Activated T-helper 1 cell treated with Interleukin-2 at 50 U/mL for 16 hours (primary cell): Measurements from ENCODE around the gene ABCA5.

Experiments used
- DNase-seq: peaks from one replicate; pipeline ENCODE4 v3.0.0-alpha.2; 2020; ENCODE audit warnings: low read depth

ABCA5 gene

GRCh38 chr17:69327060-69327831 is at the start of gene ABCA5:
TSS of gene ABCA5 (minus strand) at chr17:69327133. CDS start at chr17:69314415, 12,718 bp downstream.
- peak; percentile 88 for DNase-seq

DNA sequence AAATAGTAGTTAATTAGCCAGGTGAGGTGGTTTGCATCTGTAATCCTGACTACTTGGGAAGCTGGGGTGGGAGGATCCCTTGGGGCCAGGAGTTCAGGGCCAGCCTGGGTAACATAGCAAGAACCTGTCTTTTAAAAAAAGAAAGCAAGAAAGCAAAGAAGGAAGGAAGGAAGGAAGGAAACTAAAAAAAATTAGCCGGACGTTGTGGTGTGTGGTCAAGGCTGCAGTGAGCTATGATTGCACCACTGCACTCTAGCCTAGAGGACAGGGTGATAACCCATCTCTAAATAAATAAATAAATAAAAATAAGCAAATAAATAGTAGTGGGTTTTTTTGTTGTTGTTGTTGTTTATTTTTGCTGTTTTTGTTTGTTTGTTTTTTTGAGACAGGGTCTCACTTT is 48.3 kb upstream of the ABCA5 start:
- no peak for DNase-seq

- DNase-seq: no peak
Measured at GRCh38 chr17:69373069-69373468, 46.1 kb upstream of the ABCA5 start.

DNA sequence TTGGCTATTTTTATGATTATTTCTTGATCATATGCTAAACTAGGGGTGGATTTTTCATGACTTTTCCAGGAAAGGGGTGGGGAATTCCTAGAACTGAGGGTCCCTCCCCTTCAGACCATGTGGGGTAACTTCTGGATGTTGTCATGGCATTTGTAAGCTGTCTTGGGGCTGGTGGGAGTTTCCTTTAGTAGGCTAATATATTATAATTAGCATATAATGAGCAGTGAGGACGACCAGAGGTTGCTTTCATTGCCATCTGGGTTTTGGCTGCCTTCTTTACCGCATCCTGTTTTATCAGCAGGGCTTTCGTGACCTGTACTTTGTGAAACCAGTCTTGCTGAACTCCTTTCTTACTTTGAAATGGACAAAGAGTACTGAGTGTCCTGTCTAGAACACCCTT is 40.4 kb upstream of the ABCA5 start:
- DNase-seq: no peak

GRCh38 chr17:69363488-69364210 is 36.7 kb upstream of the ABCA5 start:
- no peak for DNase-seq

GRCh38 chr17:69361156-69361555 is 34.2 kb upstream of the ABCA5 start:
- no peak for DNase-seq

GRCh38 chr17:69358688-69359596 is 32.0 kb upstream of the ABCA5 start:
- DNase-seq: no peak

DNA sequence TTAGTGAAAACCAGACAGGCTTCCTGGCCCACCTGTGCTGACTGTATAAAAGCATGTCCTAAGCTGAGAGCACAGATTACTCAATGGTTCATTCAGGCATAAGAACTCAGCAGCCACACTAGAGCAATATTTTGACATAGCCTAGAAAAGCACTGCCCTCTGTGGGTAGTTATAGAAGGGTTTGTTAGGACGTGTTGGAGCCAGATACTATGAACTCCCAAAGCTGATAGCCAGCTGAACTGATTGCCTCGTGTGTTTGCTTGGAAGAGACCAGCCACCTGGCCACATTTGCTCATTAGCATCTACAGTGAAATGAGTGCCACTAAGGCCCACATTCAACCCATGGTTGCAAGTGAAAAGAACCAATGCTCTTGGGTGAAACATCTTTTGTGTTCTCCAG is 30.8 kb upstream of the ABCA5 start:
- DNase-seq: no peak

GRCh38 chr17:69356625-69357024 is 29.7 kb upstream of the ABCA5 start:
- DNase-seq: no peak

- DNase-seq: no peak
Measured at GRCh38 chr17:69350911-69351310, 24.0 kb upstream of the ABCA5 start.

DNA sequence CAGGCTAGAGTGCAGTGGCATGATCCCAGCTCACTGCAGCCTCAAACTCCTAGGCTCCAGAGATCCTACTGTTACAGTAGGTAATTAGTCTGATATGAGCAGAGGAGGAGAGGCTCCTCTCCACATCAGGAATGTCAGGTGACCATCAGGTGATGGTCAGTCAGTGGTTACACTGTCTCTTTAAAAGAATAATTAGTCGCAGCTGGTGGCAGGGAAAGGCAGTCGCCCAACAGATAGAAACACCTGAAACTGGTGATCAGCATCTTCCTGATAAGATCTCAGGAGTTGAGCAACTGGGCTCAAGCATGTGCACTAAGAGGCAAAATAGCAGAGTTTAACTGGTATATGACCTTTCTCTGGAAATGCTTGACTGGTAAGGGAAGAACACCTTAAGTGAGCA is 21.5 kb upstream of the ABCA5 start:
- DNase-seq: no peak

DNA sequence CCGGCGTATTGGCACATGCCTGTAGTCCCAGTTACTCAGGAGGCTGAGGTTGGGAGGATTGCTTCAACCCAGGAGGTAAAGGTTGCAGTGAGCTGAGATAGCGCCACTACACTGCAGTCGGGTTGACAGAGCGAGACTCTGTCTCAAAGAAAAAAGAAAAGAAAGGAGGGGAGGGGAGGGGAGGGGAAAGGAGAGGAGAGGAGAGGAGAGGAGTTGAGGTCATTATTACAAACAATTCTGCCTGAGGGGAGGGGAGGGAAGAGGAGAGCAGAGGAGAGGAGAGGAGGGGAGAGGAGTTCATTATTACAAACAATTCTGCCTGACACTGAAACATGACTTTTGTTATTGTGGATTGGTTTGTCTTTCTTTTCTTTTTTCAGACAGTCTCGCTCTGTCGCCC is 19.8 kb upstream of the ABCA5 start:
- no peak for DNase-seq

GRCh38 chr17:69344939-69345338 is 18.0 kb upstream of the ABCA5 start:
- DNase-seq: no peak

- no peak for DNase-seq
Measured at GRCh38 chr17:69342896-69343644, 16.1 kb upstream of the ABCA5 start.

GRCh38 chr17:69339937-69340336 is 13.0 kb upstream of the ABCA5 start:
- no peak for DNase-seq

DNA sequence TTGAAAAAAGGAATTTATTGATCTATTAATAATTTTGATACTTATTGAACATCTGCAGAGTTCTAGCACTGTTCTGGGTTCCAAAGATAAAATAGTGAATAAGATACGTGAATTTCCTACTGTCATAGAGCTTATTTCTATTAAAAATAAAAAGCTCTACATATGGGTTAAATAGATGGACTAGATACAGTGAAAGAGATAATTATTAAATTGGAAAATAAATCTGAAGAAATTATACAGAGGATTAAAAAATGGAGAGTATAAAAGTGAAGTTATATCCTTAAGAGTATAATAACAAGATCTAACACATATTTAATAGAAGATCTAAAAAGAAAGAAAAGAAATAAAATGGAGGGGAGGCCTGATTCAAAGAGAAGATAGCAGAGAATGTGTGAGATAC is 10.1 kb upstream of the ABCA5 start:
- DNase-seq: no peak

- no peak for DNase-seq
Measured at GRCh38 chr17:69336580-69336979, 9.6 kb upstream of the ABCA5 start.

GRCh38 chr17:69335058-69335457 is 8.1 kb upstream of the ABCA5 start:
- DNase-seq: no peak

DNA sequence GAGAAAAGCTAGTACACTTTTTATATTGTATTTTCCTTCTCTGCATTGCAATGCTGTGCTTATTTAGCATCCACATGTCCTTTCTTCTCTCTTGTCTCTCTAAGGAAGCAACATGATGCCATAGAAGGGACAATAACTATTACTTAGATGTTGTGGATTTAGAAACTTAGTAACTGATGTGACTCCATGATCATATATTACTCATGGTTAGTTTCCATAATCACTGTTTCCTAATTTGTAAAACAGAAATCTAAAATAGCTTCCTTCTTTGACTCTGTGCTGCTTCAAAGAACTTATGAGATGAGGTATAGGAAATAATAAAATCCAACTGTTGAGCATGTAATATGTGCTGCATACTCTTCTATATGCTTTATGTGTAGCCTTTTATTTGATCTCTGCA is 6.6 kb upstream of the ABCA5 start:
- no peak for DNase-seq

DNA sequence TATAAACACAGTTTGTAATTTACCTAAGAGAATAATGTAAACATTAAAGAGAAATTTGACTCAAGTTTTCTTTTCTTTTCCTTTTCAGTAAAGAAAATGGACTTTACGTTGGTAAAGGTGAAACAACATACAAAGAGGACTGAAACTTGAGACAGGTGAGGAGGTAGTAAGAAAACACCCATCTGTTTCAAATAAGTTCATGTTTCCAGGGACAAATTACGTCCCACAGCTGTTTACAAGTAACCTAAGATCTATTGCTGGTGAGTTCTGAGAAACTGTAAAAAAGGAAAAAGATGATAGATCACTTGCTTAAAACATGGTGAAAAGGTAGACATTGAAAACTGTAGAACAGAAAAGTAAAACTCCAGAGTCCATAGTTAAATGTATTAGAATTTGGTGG is 4.8 kb upstream of the ABCA5 start:
- no peak for DNase-seq

DNA sequence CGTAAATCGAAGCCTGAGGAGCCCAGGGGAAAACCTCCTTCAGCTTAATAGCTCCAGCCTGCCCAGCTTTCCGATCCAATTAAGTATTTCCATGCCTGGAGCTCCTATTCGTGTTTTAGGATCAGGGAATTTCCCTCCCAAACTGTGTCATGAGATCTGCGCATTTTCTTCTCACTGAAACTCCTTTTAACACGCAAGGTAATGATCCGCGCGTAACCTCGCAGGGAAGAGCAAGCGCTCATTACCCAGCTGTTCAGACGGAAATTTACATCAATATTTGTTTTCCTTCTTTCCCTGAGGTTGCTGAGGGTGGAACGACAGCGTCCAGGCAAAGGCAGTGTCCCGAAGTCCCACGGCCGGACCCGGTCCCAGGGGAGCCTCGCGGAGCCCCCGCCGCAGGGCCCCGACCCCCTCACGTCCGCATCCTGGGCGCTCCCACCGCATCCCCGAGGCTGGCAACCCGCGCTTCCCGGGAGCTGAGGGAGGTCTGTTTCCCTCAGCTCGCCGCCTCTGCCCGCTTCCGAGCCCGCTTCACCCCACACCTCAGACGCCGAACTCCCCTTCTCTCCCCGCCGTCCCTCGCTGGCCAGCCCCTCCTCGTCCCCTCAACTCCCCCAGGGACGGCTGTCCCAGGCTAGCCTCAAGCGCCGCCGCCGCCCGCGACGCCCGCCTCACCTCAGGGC is 415 bp downstream of the ABCA5 start:
- no peak for DNase-seq
